Uterus (tissue), 2 donors: ENCODE data around the gene PANK2.

Source experiments
- POLR2A ChIP-seq, 2 donors: fragments of 450-650 bp; IDR thresholded peaks; one replicate each; pipeline ENCODE4 v1.6.1; 2016; ENCODE audit warnings: antibody characterized with exemption in 2 of 2, mild to moderate bottlenecking in 1 of 2, moderate library complexity in 1 of 2
- TF ChIP-seq, protein P1 (sequence below), 4 experiments: fragments of 200-600 bp in 2 of 4; fragments of 450-650 bp in 2 of 4; sonication (generic) in 2 of 4; IDR thresholded peaks; one replicate each; pipeline ENCODE4 v1.5.1; 2016 to 2019; ENCODE audit warnings: antibody characterized with exemption in 4 of 4, mild to moderate bottlenecking in 2 of 4, moderate library complexity in 1 of 4

DNA sequence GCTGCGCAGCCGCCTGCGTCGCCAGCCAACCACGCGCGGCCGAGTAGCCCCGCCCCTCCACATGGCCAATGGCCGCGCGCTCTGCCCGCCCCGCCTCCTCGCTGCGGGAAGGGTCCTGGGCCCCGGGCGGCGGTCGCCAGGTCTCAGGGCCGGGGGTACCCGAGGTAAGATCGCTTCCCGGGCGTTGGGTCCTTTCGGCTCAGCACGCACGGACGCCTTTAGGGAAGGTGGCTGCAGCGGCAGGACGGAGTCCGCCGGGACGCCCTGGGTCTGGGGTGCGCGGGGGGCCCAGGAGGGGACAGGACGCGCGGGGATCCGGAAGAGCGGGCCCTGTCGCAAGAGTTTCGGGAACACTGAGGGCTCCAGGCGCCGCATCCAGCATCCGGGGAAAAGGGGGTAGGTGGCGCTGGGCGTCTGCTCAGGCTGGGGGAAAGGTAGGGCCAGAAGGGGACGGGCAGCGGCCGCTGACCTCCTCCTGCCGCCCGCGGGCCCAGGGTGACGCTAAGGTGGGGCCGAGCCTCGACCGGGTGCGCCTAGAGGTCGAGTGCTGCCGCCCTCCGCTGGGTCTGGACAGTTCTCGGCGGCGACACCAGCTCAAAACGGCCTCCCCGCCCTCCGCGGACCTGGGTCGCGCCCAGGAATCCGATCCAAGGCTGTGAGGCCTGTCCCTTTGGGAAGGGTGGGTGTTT is 42.3 kb upstream of the PANK2 start, which contains the start of gene MAVS:
- TF ChIP-seq, protein P1, sequence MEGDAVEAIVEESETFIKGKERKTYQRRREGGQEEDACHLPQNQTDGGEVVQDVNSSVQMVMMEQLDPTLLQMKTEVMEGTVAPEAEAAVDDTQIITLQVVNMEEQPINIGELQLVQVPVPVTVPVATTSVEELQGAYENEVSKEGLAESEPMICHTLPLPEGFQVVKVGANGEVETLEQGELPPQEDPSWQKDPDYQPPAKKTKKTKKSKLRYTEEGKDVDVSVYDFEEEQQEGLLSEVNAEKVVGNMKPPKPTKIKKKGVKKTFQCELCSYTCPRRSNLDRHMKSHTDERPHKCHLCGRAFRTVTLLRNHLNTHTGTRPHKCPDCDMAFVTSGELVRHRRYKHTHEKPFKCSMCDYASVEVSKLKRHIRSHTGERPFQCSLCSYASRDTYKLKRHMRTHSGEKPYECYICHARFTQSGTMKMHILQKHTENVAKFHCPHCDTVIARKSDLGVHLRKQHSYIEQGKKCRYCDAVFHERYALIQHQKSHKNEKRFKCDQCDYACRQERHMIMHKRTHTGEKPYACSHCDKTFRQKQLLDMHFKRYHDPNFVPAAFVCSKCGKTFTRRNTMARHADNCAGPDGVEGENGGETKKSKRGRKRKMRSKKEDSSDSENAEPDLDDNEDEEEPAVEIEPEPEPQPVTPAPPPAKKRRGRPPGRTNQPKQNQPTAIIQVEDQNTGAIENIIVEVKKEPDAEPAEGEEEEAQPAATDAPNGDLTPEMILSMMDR (IDR thresholded peaks at IDR 0.05): no peak
- TF ChIP-seq POLR2A (IDR thresholded peaks at IDR 0.05): peak; percentile 67 to 84
